ENCODE measurements around the gene MEF2A. TPM values are rescaled to one million over a fixed set of nuclear protein-coding genes. Genes with fewer than 3 reads are reported as not detected.
"Not testable (repeated sequence)": the region's sequence is repeated elsewhere in the genome, so short reads cannot be mapped to it uniquely, and the experiment has no call there.

The MEF2A gene
- total RNA-seq, result 56.5 TPM

DNA sequence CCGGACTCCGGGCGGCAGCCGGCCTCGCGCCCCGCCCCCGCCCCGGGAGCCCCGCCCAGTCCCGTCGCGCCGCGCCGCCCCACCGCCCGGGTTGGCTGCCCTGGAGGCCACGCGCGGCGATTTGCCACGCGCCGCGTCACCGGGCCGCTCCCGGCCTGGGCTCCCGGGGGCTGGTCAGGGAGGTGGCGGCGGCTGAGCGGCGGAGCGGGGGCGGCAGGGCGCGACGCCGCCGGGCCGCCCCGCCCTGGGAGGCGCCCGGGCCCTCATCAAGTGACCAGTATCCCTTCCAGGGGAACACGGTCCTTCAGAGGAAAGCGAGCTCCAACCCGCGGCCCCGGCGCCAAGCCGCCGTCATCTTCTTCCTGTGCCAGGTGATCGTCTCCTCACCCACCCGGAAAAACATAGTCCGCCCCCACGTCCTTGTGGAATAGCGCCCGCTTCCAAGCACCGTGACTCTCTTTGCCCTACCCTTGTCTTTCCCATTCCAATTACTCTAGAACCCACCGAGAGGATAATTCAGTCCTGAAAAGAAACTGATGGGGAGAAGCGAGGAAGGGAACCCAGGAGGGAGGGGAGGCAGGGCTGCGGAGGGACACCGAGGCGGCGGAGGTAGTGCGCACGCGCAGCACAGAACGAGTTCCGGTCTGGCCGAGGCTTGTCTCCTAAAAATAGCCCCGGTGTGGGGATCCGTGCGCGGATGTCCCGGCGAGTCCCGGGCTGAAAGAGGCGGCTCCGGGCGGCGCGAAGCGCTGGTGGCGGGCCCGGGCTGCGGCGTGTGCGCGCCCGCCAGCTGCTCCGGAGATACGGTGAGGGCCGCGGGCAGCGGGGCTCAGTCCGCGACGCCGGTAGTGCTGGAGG is at the start of gene MEF2A:
Gene MEF2A (plus strand): TSS at position 686 of the 858 bp plus-strand sequence. CDS start 67,136 bp downstream, outside the sequence.
- peak within 1 kb of the TSS; percentile 87 for H3K4me3 ChIP-seq (ENCODE audit: low read length)
- peaks cover 29% of the 10 kb centered on the region for H3K4me1 ChIP-seq (ENCODE audit: insufficient read depth, low read length)
- no peaks in the 10 kb centered on the region for H3K27me3 ChIP-seq (ENCODE audit: insufficient read depth, low read length)
- no peaks in the 10 kb centered on the region for H3K9me3 ChIP-seq (ENCODE audit: low read depth, low read length)

DNA sequence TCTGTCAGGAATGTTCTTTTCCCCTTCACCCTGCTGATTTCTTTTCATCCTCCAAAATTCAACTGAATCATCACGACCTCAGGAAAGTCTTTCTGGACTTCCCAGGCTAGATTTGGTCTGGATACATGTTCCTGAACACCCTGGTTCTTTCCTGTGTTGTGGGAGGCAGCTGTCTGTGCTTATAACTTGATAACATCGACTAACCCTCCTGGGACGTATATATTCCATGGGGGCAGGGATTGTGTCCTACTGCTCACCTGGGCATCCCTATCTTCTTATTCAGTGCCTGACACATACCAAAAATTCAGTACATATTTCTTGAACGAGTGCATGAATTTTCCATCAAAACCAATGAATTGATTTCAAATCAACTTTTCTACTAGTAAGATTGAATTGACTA is 47.6 kb upstream of the MEF2A start:
- Histone ChIP-seq H3K9me3 (ENCODE audit: low read depth, low read length) (no peaks in the 10 kb centered on the region), H3K4me1 (ENCODE audit: insufficient read depth, low read length) (no peaks in the 10 kb centered on the region), H3K27me3 (ENCODE audit: insufficient read depth, low read length) (no peaks in the 10 kb centered on the region), H3K4me3 (ENCODE audit: low read length) (no peak overlapping the region)

DNA sequence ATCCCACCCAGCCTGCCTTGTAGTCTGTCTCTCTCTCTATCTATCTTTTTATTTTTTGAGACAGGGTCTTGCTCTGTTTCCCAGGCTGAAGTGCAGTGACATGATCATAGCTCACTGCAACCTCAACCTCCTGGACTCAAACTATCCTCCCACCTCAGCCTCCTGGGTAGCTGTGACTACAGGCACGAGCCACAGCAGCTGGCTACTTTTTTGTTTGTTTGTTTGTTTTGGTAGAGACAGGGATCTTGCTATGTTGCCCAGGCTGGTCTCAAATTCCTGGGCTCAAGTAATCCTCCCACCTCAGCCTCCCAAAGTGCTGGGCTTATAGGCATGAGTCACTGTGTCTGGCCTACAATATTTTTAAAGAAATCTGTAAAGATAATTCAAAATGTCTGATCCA is 46.4 kb upstream of the MEF2A start:
- H3K4me3 ChIP-seq (ENCODE audit: low read length); H3K27me3 ChIP-seq (ENCODE audit: insufficient read depth, low read length); H3K4me1 ChIP-seq (ENCODE audit: insufficient read depth, low read length): not testable (repeated sequence)

DNA sequence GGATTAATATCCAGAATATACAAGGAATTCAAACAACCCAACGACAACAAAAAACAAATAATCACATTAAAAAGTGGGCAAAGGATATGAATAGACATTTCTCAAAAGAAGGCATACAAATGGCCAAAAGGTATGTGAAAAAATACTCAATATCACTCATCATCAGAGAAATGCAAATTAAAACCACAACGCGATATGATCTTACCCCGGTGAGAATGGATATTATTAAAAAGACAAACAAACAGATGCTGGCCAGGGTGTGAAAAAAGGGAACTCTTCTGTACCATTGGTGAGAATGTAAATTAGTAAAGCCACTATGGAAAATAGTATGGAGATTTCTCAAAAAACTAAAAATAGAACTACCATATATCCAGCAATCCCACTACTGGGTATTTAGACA is 43.5 kb upstream of the MEF2A start:
- Histone ChIP-seq H3K27me3 (ENCODE audit: insufficient read depth, low read length) (no peaks in the 10 kb centered on the region), H3K4me1 (ENCODE audit: insufficient read depth, low read length) (no peaks in the 10 kb centered on the region), H3K4me3 (ENCODE audit: low read length) (no peak overlapping the region)

More for the DNA sequence above, 46.4 kb upstream of the MEF2A start:
- not testable (repeated sequence) for H3K9me3 ChIP-seq (ENCODE audit: low read depth, low read length)

DNA sequence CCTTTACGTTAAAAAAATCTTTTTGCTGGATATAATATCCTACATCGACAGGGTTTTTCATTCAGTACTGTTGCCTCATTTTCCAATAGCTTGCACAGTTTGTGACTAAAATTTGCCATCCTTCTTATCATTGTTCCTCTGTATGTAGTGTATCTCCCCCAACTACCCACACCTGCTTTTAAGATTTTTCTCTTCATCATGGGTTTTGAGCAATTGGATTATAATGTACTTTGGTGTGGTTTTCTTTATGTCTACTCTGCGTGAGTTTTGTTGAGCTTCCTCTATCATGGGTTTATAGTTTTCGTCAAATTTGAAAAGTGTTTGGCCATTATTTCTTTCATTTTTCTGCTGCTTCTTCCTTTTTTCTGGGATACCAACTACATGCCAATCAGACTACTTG is 39.6 kb upstream of the MEF2A start:
- Histone ChIP-seq H3K4me1 (ENCODE audit: insufficient read depth, low read length) (no peaks in the 10 kb centered on the region), H3K27me3 (ENCODE audit: insufficient read depth, low read length) (no peaks in the 10 kb centered on the region), H3K4me3 (ENCODE audit: low read length) (no peak overlapping the region), H3K9me3 (ENCODE audit: low read depth, low read length) (peaks cover 7% of the 10 kb centered on the region)

More for the DNA sequence above, 43.5 kb upstream of the MEF2A start:
- H3K9me3 ChIP-seq (ENCODE audit: low read depth, low read length), result no peaks in the 10 kb centered on the region

DNA sequence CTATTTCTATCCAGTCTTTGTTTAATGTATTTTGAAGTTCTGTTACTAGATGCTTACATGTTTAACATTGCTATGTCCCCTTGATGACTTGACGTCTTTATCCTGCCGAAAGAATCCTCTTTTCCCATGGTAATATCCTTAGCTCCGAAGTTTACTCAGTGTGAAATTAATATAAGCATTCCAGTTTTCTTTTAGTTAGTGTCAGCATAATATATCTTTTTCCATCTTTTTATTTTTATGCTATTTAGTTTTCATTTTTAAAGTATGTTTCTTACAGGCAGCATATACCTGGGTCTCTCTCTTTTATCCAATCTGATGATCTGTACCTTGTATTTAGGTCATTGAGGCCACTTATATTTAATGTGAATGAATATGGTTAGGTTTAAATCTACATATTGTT is 39.1 kb upstream of the MEF2A start:
- Histone ChIP-seq H3K9me3 (ENCODE audit: low read depth, low read length) (peaks cover 7% of the 10 kb centered on the region), H3K4me3 (ENCODE audit: low read length) (no peak overlapping the region), H3K27me3 (ENCODE audit: insufficient read depth, low read length) (no peaks in the 10 kb centered on the region)

DNA sequence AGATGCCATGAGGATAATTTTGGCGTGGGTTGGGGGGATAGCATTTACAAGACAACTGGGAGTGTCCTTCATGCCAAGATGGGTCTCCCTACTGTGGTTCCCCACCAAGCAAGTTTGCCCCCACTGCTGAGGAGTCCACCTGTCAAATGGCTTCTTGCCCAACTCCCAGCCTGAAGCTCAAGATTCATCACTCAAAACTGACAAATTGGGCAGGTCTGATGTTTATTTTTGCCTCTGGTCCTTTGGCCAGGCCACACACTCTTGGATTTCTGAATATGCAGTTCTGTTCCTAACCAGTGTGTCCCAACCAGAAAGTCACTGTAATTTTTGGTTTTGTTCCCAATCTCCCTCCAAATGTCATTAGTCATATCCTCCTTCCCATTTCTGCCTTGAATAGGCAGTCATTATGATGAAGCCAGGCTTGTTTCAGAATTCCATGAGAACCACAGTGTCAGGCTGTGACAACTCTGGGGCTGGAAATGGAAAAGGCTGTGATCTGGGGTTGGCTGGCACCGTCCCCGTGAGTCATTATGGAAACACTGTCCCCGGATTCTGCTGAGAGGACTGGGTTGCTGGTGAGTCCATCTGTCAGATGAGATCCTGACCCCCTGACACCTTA is 29.3 kb upstream of the MEF2A start:
- no peak overlapping the region for H3K4me3 ChIP-seq (ENCODE audit: low read length)
- no peaks in the 10 kb centered on the region for H3K27me3 ChIP-seq (ENCODE audit: insufficient read depth, low read length)
- no peaks in the 10 kb centered on the region for H3K9me3 ChIP-seq (ENCODE audit: low read depth, low read length)
- H3K4me1 ChIP-seq (ENCODE audit: insufficient read depth, low read length), result no peaks in the 10 kb centered on the region

More for the DNA sequence above, 39.1 kb upstream of the MEF2A start:
- no peaks in the 10 kb centered on the region for H3K4me1 ChIP-seq (ENCODE audit: insufficient read depth, low read length)

DNA sequence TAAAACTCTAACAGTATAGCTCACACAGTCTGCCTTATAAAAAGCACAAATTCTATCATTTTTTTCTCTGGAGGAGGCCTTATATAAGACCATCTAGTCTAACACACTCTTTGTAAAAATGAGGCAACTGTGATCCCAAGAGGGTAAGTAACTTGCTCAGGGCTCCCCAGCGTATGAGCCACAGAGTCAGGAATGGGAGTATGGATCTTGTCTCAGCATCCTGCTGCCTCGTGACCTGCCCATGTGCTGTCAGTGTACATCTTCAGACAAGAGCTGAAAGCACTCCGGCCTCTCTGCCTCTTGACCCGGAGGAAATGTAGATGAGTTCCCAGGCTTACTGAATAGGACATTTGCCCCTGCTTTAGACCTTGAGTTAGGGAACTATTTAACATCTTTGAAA is 28.4 kb upstream of the MEF2A start:
- no peaks in the 10 kb centered on the region for H3K27me3 ChIP-seq (ENCODE audit: insufficient read depth, low read length)
- no peak overlapping the region for H3K4me3 ChIP-seq (ENCODE audit: low read length)
- no peaks in the 10 kb centered on the region for H3K4me1 ChIP-seq (ENCODE audit: insufficient read depth, low read length)
- no peaks in the 10 kb centered on the region for H3K9me3 ChIP-seq (ENCODE audit: low read depth, low read length)

DNA sequence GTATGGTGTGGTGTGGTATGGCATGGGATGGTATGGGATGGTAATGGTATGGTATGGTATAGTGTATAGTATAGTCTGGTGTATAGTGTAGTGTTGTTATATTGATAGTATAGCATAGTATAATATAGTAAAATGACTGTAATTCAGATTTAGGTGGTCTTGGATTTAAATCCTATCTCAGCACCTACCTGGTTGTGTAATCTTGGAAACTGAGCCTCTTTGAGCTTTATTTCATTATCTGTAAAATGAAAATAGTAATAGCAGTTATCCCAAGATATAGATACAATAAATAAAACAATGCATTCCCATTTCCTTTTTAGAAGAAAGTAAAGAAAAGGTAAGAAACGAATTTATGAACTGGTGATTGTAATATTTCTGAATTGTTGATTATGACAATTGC is 27.5 kb upstream of the MEF2A start:
- Histone ChIP-seq H3K4me3 (ENCODE audit: low read length) (no peak overlapping the region), H3K27me3 (ENCODE audit: insufficient read depth, low read length) (no peaks in the 10 kb centered on the region), H3K4me1 (ENCODE audit: insufficient read depth, low read length) (no peaks in the 10 kb centered on the region), H3K9me3 (ENCODE audit: low read depth, low read length) (no peaks in the 10 kb centered on the region)

DNA sequence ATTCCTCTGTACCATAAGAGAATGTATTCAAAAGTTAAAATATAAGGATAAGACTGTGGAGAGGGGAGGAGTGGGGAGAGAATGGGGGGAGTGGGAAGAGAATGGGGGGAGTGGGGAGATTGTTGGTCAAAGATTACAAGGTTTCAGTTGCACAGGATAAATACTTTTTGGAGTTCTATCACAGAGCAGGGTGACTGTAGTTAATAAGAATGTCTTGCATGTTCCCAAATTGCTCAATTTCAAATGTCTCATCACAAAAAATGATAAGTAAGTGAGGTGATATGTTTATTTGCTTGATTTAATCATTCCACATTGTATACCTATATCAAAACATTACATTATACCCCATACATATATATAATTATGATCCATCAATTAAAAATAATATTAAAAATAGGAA is 23.0 kb upstream of the MEF2A start:
- Histone ChIP-seq H3K27me3 (ENCODE audit: insufficient read depth, low read length) (no peaks in the 10 kb centered on the region), H3K4me3 (ENCODE audit: low read length) (no peak overlapping the region), H3K9me3 (ENCODE audit: low read depth, low read length) (no peaks in the 10 kb centered on the region), H3K4me1 (ENCODE audit: insufficient read depth, low read length) (no peaks in the 10 kb centered on the region)

DNA sequence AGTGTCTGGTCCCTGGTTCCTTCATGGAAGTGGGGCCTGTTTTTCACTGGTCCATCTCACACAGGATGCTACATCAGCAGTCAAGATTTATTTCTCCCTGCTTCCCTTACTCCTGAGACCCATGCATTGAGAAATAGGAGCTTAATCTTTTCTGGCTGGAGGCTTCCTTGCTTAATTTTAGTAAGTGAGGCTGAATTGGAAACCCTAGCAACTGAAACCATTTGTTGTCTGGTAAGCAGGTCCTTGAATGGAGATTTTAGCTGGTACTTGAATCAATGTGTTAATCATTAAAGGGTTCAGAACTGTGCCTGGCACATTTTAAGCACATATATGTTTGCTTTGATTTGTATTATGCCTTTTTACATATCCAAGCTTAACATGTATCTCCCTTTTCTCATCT is 20.2 kb upstream of the MEF2A start:
- Histone ChIP-seq H3K9me3 (ENCODE audit: low read depth, low read length) (no peaks in the 10 kb centered on the region), H3K4me3 (ENCODE audit: low read length) (no peak overlapping the region), H3K27me3 (ENCODE audit: insufficient read depth, low read length) (no peaks in the 10 kb centered on the region), H3K4me1 (ENCODE audit: insufficient read depth, low read length) (no peaks in the 10 kb centered on the region)

DNA sequence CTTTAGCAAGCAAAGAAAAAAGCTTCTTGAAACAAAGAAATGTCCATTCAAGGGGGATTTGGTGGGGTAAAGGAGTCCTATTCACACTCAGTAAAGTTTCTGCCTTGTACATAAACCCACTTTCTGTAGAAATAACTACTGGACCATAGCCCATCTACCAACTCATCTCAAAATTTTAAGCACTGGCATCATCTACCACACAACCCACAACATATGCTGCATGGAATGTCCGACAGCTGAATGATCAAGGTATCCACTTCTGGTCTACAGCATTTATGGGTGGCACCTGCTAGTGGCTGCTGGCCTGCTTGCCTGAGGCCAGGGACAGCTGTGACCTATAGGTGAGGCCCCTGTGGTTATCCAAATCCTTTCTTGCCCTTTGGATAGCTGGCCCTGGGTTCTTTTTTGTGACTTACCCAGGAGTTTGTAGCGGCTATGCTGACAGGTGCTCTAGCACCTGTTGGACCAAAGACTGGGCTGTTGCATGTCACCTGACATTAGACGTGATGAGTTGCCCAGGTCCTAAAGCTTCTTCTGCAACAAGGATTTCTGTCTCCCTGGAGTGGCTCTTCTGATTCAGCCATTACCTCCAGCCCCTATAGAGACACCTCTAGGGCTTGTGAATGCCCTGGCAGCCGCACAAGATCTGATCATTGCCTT is 19.2 kb upstream of the MEF2A start:
- Histone ChIP-seq H3K27me3 (ENCODE audit: insufficient read depth, low read length) (no peaks in the 10 kb centered on the region), H3K4me3 (ENCODE audit: low read length) (no peak overlapping the region), H3K4me1 (ENCODE audit: insufficient read depth, low read length) (no peaks in the 10 kb centered on the region), H3K9me3 (ENCODE audit: low read depth, low read length) (no peaks in the 10 kb centered on the region)

DNA sequence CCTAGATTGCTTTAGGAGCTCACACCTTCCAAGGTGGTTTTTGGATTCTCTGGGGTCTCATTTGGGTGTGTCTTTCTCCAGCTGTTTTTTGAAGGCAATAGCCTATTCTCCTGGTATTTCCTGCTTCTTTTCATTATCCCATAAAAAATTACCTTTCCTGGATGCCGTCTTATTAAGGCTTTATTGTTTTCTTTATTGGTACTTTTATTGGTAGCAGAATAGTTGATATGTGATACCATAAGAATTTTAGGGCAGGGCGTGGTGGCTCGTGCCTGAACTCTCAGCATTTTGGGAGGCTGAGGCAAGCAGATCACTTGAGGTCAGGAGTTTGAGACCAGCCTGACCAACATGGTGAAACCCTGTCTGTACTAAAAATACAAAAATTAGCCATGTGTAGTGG is 18.3 kb upstream of the MEF2A start:
- no peaks in the 10 kb centered on the region for H3K4me1 ChIP-seq (ENCODE audit: insufficient read depth, low read length)
- no peak overlapping the region for H3K4me3 ChIP-seq (ENCODE audit: low read length)
- no peaks in the 10 kb centered on the region for H3K27me3 ChIP-seq (ENCODE audit: insufficient read depth, low read length)

DNA sequence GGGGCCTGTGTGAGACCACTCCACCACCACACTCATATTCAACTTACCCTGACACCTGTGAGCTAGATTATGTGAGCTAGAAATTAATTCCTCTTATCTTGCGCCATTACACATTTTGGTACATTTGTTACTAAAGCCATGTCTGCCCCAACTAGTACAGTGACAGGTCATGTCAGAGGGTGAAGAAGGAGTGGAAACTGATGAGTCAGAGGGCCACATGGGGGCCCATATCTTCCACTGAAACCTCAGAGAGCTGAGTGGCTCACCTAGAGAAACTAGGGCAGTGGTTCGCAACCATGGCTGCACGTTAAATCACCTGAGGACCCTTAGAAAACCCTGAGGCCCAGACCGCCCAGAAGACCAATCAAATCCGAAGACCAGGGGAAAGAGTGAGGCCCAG is 15.7 kb upstream of the MEF2A start:
- H3K27me3 ChIP-seq (ENCODE audit: insufficient read depth, low read length), result no peaks in the 10 kb centered on the region
- no peaks in the 10 kb centered on the region for H3K4me1 ChIP-seq (ENCODE audit: insufficient read depth, low read length)
- H3K9me3 ChIP-seq (ENCODE audit: low read depth, low read length), result no peaks in the 10 kb centered on the region
- H3K4me3 ChIP-seq (ENCODE audit: low read length), result no peak overlapping the region

More for the DNA sequence above, 18.3 kb upstream of the MEF2A start:
- no peaks in the 10 kb centered on the region for H3K9me3 ChIP-seq (ENCODE audit: low read depth, low read length)

DNA sequence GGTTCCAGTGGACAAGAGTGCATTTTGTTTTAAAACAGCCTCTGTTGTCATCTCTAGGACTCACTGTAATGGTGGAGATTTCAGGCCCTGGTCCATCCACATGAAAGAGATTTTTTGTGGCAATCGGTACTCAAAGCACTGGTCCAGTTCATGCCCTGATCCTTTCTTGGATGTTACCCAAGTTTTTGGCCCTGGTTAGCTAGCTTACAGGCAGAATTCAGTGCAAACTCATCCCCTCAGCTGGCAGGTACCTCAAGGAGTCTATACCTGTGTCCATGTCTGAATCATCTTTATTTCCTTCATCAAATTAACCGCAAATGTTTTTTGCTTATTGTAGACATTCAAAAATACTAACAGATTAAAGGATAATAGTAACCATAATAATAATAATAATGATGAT is 13.7 kb upstream of the MEF2A start:
- no peaks in the 10 kb centered on the region for H3K27me3 ChIP-seq (ENCODE audit: insufficient read depth, low read length)
- no peaks in the 10 kb centered on the region for H3K9me3 ChIP-seq (ENCODE audit: low read depth, low read length)
- H3K4me1 ChIP-seq (ENCODE audit: insufficient read depth, low read length), result no peaks in the 10 kb centered on the region
- H3K4me3 ChIP-seq (ENCODE audit: low read length), result no peak overlapping the region

All from mononuclear cell (primary cell).